22Rv1 (cell line): Measurements from ENCODE around the gene PPM1L.

Source experiments
- ZFX ChIP-seq: fragments of 450-650 bp; IDR thresholded peaks from 2 replicates; pipeline ENCODE4 v1.6.1; 2017; ENCODE audit warnings: antibody characterized with exemption, borderline replicate concordance
- TF ChIP-seq, protein P1 (sequence below): fragments of 450-650 bp; IDR thresholded peaks from 2 replicates; pipeline ENCODE4 v1.5.1; 2017; ENCODE audit warnings: mild to moderate bottlenecking

DNA sequence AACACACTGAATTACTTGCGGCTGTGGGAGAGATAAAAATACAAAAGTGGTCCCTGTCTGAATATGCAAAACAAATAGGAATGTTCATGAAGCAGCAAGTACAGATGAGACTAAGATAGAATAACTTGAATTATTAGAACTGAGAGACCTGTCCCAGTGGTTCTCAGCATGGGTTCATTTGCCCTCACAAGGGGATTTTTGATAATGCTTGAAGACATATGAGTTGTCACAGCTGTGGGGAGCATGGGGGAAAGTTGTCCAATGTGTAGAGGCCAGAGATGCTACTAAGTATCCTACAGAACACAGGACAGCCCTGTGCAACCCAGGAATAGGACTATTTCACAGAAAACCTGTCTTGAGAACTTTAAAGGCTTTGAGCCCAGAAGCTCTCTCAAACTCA is 22.4 kb downstream of the PPM1L start:
- TF ChIP-seq, protein P1, sequence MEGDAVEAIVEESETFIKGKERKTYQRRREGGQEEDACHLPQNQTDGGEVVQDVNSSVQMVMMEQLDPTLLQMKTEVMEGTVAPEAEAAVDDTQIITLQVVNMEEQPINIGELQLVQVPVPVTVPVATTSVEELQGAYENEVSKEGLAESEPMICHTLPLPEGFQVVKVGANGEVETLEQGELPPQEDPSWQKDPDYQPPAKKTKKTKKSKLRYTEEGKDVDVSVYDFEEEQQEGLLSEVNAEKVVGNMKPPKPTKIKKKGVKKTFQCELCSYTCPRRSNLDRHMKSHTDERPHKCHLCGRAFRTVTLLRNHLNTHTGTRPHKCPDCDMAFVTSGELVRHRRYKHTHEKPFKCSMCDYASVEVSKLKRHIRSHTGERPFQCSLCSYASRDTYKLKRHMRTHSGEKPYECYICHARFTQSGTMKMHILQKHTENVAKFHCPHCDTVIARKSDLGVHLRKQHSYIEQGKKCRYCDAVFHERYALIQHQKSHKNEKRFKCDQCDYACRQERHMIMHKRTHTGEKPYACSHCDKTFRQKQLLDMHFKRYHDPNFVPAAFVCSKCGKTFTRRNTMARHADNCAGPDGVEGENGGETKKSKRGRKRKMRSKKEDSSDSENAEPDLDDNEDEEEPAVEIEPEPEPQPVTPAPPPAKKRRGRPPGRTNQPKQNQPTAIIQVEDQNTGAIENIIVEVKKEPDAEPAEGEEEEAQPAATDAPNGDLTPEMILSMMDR, result no peak
- no peak for TF ChIP-seq ZFX
